ENCODE results near the gene SARDH. TPM values are rescaled to one million over a fixed set of nuclear protein-coding genes. Genes with fewer than 3 reads are reported as not detected.

SARDH gene
- total RNA-seq, 1 experiment from 2014 or later: 5.6 TPM

DNA sequence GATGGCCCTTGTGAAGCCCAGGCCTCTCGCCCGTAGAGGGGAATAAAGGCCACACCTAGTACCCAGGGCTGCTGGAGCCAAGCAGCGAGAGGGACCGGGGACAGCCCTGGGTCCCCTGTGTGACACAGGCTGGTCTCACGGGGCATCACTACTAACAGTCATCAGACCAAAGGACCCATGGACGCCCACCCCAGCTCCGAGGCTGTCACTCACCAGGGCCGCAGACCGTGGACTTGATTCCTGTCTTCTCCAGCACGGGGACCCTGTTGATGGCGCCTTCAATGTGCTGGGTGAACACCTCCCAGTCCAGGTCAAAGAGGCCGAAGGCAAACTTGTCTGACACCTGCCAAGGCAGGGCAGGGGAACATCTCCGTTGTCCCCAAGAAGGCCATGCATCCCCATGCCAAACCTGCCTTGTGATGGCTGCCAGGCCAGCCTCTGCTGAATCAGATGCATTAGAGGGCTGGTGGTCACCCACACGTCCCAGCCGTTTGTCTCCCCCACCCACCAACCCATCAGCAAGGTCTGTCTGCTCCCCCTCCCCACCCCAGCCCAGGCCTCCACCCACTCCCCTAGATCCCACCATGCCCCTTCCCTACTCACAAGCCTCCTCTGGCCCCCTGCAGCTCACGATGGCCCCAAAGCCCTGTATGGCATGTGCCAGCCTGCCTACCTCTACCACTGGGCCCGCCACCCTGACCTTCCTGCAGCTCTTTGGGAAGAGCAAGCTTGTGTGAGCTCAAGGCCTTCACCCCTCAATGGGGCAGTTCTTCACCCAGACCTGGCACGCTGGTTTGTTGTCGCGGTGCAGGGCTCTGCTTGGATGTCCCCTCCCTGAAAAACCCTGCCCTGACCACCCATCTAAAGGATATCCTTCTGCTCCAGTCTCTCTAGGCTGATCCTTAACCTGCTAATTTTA lies 20.8 kb downstream of the SARDH start:
- BruUV-seq (replicated peaks): no TSS peak

More for the DNA sequence above, 20.8 kb downstream of the SARDH start:
- no peak overlapping the region for H3K4me2 ChIP-seq (ENCODE audit: low read length)
- no peaks in the 10 kb centered on the region for H4K20me1 ChIP-seq (ENCODE audit: insufficient read depth)
- H3K27ac ChIP-seq (ENCODE audit: low read depth, low read length): no peak overlapping the region
- intact Hi-C loops (cut with micrococcal nuclease): no loop called here
- no peak overlapping the region for H2AFZ ChIP-seq (ENCODE audit: low read depth, low read length, poor library complexity, severe bottlenecking)
- ATAC-seq (no peak), DNase-seq (ENCODE audit: low read depth, low spot score) (no peak)
- no peaks in the 10 kb centered on the region for H3K4me1 ChIP-seq (ENCODE audit: control insufficient read depth in 1 of 2, insufficient read depth in 2 of 2, low read length in 2 of 2)
- no peaks in the 10 kb centered on the region for H3K9me3 ChIP-seq (ENCODE audit: control insufficient read depth in 1 of 2, insufficient read depth in 1 of 2, low read depth in 1 of 2, low read length in 2 of 2)
- H3K27me3 ChIP-seq (ENCODE audit: insufficient read depth, low read length): no peaks in the 10 kb centered on the region
- ChIA-PET RAD21 (ENCODE audit: low non-redundant PET in 1 of 2, low total read pairs in 2 of 2, uncharacterized antibody in 2 of 2, unreplicated experiment in 2 of 2) (no interaction called here), CTCF (no interaction called here), POLR2A (no interaction called here)
- H3K79me2 ChIP-seq (ENCODE audit: insufficient read depth, low read length): no peaks in the 10 kb centered on the region
- no peak overlapping the region for H3K9ac ChIP-seq (ENCODE audit: low read length)
- H3K36me3 ChIP-seq (ENCODE audit: control insufficient read depth in 1 of 2, insufficient read depth in 2 of 2, low read length in 2 of 2): no peaks in the 10 kb centered on the region
- no peak overlapping the region for H3K4me3 ChIP-seq (replicated peaks in 1 of 2; ENCODE audit: low read depth in 1 of 2, low read length in 2 of 2)
- TF ChIP-seq EZH2phosphoT487 (IDR thresholded peaks at IDR 0.05; ENCODE audit: borderline replicate concordance): no peak
- TF ChIP-seq MAX (IDR thresholded peaks at IDR 0.05): no peak
- TF ChIP-seq ELF1 (IDR thresholded peaks at IDR 0.05; ENCODE audit: borderline replicate concordance, low read depth): no peak
- TF ChIP-seq RAD21 (IDR thresholded peaks at IDR 0.05; ENCODE audit: low read depth): no peak
- TF ChIP-seq POLR2AphosphoS5 (IDR thresholded peaks at IDR 0.05; ENCODE audit: low read depth, low read length): no peak
- TF ChIP-seq JUND (IDR thresholded peaks at IDR 0.05): no peak
- TF ChIP-seq SRF (IDR thresholded peaks at IDR 0.05; ENCODE audit: low read depth): no peak
- TF ChIP-seq EGR1 (IDR thresholded peaks at IDR 0.05; ENCODE audit: low read depth): no peak
- no peak for TF ChIP-seq CTCF (IDR thresholded peaks at IDR 0.05 in 2 of 3, conservative IDR thresholded peaks at IDR 0.05 in 1 of 3; ENCODE audit: borderline replicate concordance in 1 of 3, insufficient read depth in 1 of 3, low read depth in 2 of 3, low read length in 2 of 3)
- TF ChIP-seq SIN3A (IDR thresholded peaks at IDR 0.05; ENCODE audit: low read depth): no peak
- TF ChIP-seq POLR2A (IDR thresholded peaks at IDR 0.05; ENCODE audit: borderline replicate concordance, extremely low read depth, insufficient read depth, insufficient read length): no peak
- TF ChIP-seq, protein P1, sequence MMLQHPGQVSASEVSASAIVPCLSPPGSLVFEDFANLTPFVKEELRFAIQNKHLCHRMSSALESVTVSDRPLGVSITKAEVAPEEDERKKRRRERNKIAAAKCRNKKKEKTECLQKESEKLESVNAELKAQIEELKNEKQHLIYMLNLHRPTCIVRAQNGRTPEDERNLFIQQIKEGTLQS (IDR thresholded peaks at IDR 0.05): no peak
- TF ChIP-seq EZH2 (IDR thresholded peaks at IDR 0.05): no peak
- H3K9me2 ChIP-seq (ENCODE audit: insufficient read depth): no peaks in the 10 kb centered on the region

Data from HCT116 (cell line).